IMR-90 (cell line): ENCODE data around the gene XYLB. TPM values are rescaled to one million over a fixed set of nuclear protein-coding genes. Genes with fewer than 3 reads are reported as not detected.

Source experiments
- ATAC-seq: fragments of 200-7000 bp; cut with Tn5 transposase; 2 replicates; pipeline ENCODE4 v1.9.1; 2020; ENCODE audit warnings: low read depth, mild to moderate bottlenecking, moderate library complexity
- BruUV-seq: library from RNA; stranded (reverse); fragments of 400-500 nt; replicated peaks from 2 replicates; lab custom pipeline; 2021; lab: Mats Ljungman, UMichigan
- CTCF ChIA-PET: fragments of 300-600 bp; formaldehyde crosslinking; extraction: SDS; loops from one replicate; lab custom pipeline; 2021; ENCODE audit warnings: antibody characterized with exemption; lab: Yijun Ruan, JAX
- POLR2A ChIA-PET: fragments of 300-600 bp; sonication (Branson Sonifier 250); formaldehyde crosslinking; loops from one replicate; lab custom pipeline; 2022; ENCODE audit warnings: antibody characterized with exemption; ENCODE audit not compliant: unreplicated experiment; lab: Charles Lee
- DNase-seq: peaks from one replicate; pipeline ENCODE4 v3.0.0; 2013
- H2AFZ ChIP-seq: replicated peaks from 2 replicates; pipeline ENCODE3; 2013; ENCODE audit warnings: low read length, mild to moderate bottlenecking; ENCODE audit not compliant: poor library complexity
- H2AK5ac ChIP-seq: 2 replicates; pipeline ENCODE4 v1.6.1; 2013; ENCODE audit warnings: low read depth, low read length, inconsistent platforms
- H2AK9ac ChIP-seq: replicated peaks from 2 replicates; pipeline ENCODE3; 2013; ENCODE audit warnings: mild to moderate bottlenecking, low read depth, low read length, moderate library complexity; ENCODE audit not compliant: poor library complexity
- H2BK120ac ChIP-seq: 2 replicates; pipeline ENCODE4 v1.6.1; 2013; ENCODE audit warnings: low read depth, low read length, inconsistent platforms
- H2BK15ac ChIP-seq: 3 replicates; pipeline ENCODE4 v1.6.1; 2013; ENCODE audit warnings: low read depth, low read length, inconsistent platforms
- H2BK20ac ChIP-seq: 2 replicates; pipeline ENCODE4 v1.6.1; 2013; ENCODE audit warnings: low read depth, mild to moderate bottlenecking, inconsistent platforms, low read length, moderate library complexity
- H2BK5ac ChIP-seq: 2 replicates; pipeline ENCODE4 v1.6.1; 2013; ENCODE audit warnings: mild to moderate bottlenecking, low read depth, low read length, inconsistent platforms; ENCODE audit not compliant: poor library complexity, severe bottlenecking
- H3K14ac ChIP-seq: replicated peaks from 2 replicates; pipeline ENCODE4 v1.6.1; 2013; ENCODE audit warnings: low read depth, low read length, inconsistent platforms
- H3K18ac ChIP-seq: 2 replicates; pipeline ENCODE4 v1.6.1; 2013; ENCODE audit warnings: low read depth, low read length, control low read depth
- H3K23ac ChIP-seq: 2 replicates; pipeline ENCODE4 v1.6.1; 2013; ENCODE audit warnings: low read depth, low read length, inconsistent platforms
- H3K27ac ChIP-seq: 2 replicates; pipeline ENCODE4 v1.5.1; 2013; ENCODE audit warnings: mild to moderate bottlenecking, control low read depth, low read length; ENCODE audit not compliant: insufficient read depth
- H3K27me3 ChIP-seq: 2 replicates; pipeline ENCODE4 v1.6.1; 2013; ENCODE audit warnings: low read length; ENCODE audit not compliant: control insufficient read depth, insufficient read depth
- H3K36me3 ChIP-seq: 2 replicates; pipeline ENCODE4 v1.6.1; 2013; ENCODE audit warnings: low read length, mixed read lengths; ENCODE audit not compliant: control insufficient read depth, insufficient read depth
- H3K4ac ChIP-seq: 2 replicates; pipeline ENCODE4 v1.6.1; 2013; ENCODE audit warnings: low read depth, low read length, inconsistent platforms
- H3K4me1 ChIP-seq: 2 replicates; pipeline ENCODE4 v1.6.1; 2013; ENCODE audit warnings: low read length, mixed read lengths; ENCODE audit not compliant: control insufficient read depth, insufficient read depth
- H3K4me2 ChIP-seq: 2 replicates; pipeline ENCODE4 v1.6.1; 2013; ENCODE audit warnings: low read depth, mild to moderate bottlenecking, control low read depth, low read length, moderate library complexity
- H3K4me3 ChIP-seq: 2 replicates; pipeline ENCODE4 v1.5.1; 2013; ENCODE audit warnings: low read depth, mild to moderate bottlenecking, control low read depth, low read length, moderate library complexity; ENCODE audit not compliant: insufficient read depth
- H3K56ac ChIP-seq: 2 replicates; pipeline ENCODE4 v1.6.1; 2013; ENCODE audit warnings: low read length, inconsistent platforms; ENCODE audit not compliant: insufficient read depth; ENCODE audit errors: extremely low read depth
- H3K79me1 ChIP-seq, 2 experiments: 2 replicates each; pipeline ENCODE4 v1.6.1; 2013; ENCODE audit warnings: low read length in 2 of 2, inconsistent platforms in 1 of 2, low read depth in 1 of 2
- H3K9ac ChIP-seq: 2 replicates; pipeline ENCODE4 v1.6.1; 2013; ENCODE audit warnings: low read depth, low read length, control low read depth
- H3K9me1 ChIP-seq: 2 replicates; pipeline ENCODE4 v1.6.1; 2013; ENCODE audit warnings: low read length, inconsistent platforms; ENCODE audit not compliant: insufficient read depth
- H3K9me3 ChIP-seq: 2 replicates; pipeline ENCODE4 v1.6.1; 2013; ENCODE audit warnings: low read length; ENCODE audit not compliant: control insufficient read depth, insufficient read depth
- H4K20me1 ChIP-seq: 2 replicates; pipeline ENCODE4 v1.6.1; 2013; ENCODE audit warnings: low read length, inconsistent platforms; ENCODE audit not compliant: insufficient read depth
- H4K5ac ChIP-seq: 2 replicates; pipeline ENCODE4 v1.6.1; 2013; ENCODE audit warnings: mild to moderate bottlenecking, low read depth, low read length, control low read depth
- H4K8ac ChIP-seq, 2 experiments: 2 replicates each; pipeline ENCODE4 v1.6.1; 2013; ENCODE audit warnings: low read depth in 2 of 2, low read length in 2 of 2, control low read depth in 1 of 2, inconsistent platforms in 1 of 2
- H4K91ac ChIP-seq: 2 replicates; pipeline ENCODE4 v1.6.1; 2013; ENCODE audit warnings: low read depth, low read length, inconsistent platforms; ENCODE audit not compliant: insufficient read depth
- BHLHE40 ChIP-seq: fragments of 150-350 bp; IDR thresholded peaks from 2 replicates; pipeline ENCODE4 v1.6.1; 2016; ENCODE audit warnings: mild to moderate bottlenecking, low read depth, low read length
- CEBPB ChIP-seq: IDR thresholded peaks from 2 replicates; pipeline ENCODE4 v1.6.1; 2012; ENCODE audit warnings: low read depth, low read length, improper control_type of control experiment
- CHD1 ChIP-seq: IDR thresholded peaks from 2 replicates; pipeline ENCODE4 v1.6.1; 2012; ENCODE audit warnings: low read depth, low read length, improper control_type of control experiment
- ELK1 ChIP-seq: fragments of 150-350 bp; IDR thresholded peaks from 2 replicates; pipeline ENCODE4 v1.6.1; 2016; ENCODE audit warnings: low read depth, mild to moderate bottlenecking, low read length, moderate library complexity, borderline replicate concordance
- FOS ChIP-seq: fragments of 150-350 bp; IDR thresholded peaks from 2 replicates; pipeline ENCODE4 v1.6.1; 2016; ENCODE audit warnings: low read depth, low read length
- MAFK ChIP-seq: IDR thresholded peaks from 2 replicates; pipeline ENCODE4 v1.6.1; 2012; ENCODE audit warnings: low read depth, low read length, improper control_type of control experiment
- MAZ ChIP-seq: IDR thresholded peaks from 2 replicates; pipeline ENCODE4 v1.6.1; 2012; ENCODE audit warnings: low read depth, mild to moderate bottlenecking, low read length, improper control_type of control experiment, moderate library complexity, borderline replicate concordance
- MXI1 ChIP-seq: IDR thresholded peaks from 2 replicates; pipeline ENCODE4 v1.6.1; 2012; ENCODE audit warnings: low read depth, mild to moderate bottlenecking, low read length, moderate library complexity, borderline replicate concordance
- NFE2L2 ChIP-seq: fragments of 150-350 bp; IDR thresholded peaks from 2 replicates; pipeline ENCODE4 v1.6.1; 2016; ENCODE audit warnings: low read depth, mild to moderate bottlenecking, low read length
- POLR2A ChIP-seq: IDR thresholded peaks from 2 replicates; pipeline ENCODE4 v1.6.1; 2012; ENCODE audit warnings: mild to moderate bottlenecking, low read depth, low read length
- RAD21 ChIP-seq: IDR thresholded peaks from 2 replicates; pipeline ENCODE4 v1.6.1; 2012; ENCODE audit warnings: low read length, improper control_type of control experiment
- RCOR1 ChIP-seq: IDR thresholded peaks from 2 replicates; pipeline ENCODE4 v1.6.1; 2012; ENCODE audit warnings: mild to moderate bottlenecking, low read length, improper control_type of control experiment; ENCODE audit not compliant: insufficient replicate concordance
- RFX5 ChIP-seq: IDR thresholded peaks from 2 replicates; pipeline ENCODE4 v1.8.0; 2012; ENCODE audit warnings: low read depth, mild to moderate bottlenecking, low read length, moderate library complexity
- SMC3 ChIP-seq: fragments of 150-350 bp; IDR thresholded peaks from 2 replicates; pipeline ENCODE4 v1.6.1; 2016; ENCODE audit warnings: low read depth, mild to moderate bottlenecking, antibody characterized with exemption, low read length, moderate library complexity
- WGBS, 2 experiments: methylation state at CpG; one replicate each; pipeline versions ENCODE4 v1.1.5 to v1.1.7; 2013; ENCODE audit warnings: missing lambda C conversion rate in 2 of 2; ENCODE audit not compliant: insufficient read length in 1 of 2; ENCODE audit errors: extremely low coverage in 2 of 2; 5-methylcytosine and 5-hydroxymethylcytosine counted together
- dilution Hi-C: fragments of 300-500 bp; cut with HindIII; formaldehyde crosslinking; loops from one replicate; pipeline ENCODE4 v1.14.3; 2018; ENCODE audit warnings: low sequenced_read_pairs; ENCODE audit not compliant: unreplicated experiment
- in situ Hi-C: fragments of 300-500 bp; cut with MboI; formaldehyde crosslinking; loops from 3 replicates; pipeline ENCODE4 v1.14.3; 2019; ENCODE audit warnings: low sequenced_read_pairs, inconsistent platforms, mixed read lengths
- intact Hi-C: fragments of 100-400 bp; cut with micrococcal nuclease; formaldehyde crosslinking; loops from 2 replicates; pipeline ENCODE4 v1.10.0; 2022
- polyA plus RNA-seq, 3 experiments: library from polyadenylated mRNA; depleted of rRNA; stranded (reverse); fragments of >200 nt; gene quantifications; 2 replicates each; pipeline ENCODE4 v1.2.3, GENCODE V29; 2012; ENCODE audit warnings: low replicate concordance in 1 of 3
- total RNA-seq: library from RNA; depleted of rRNA; stranded (reverse); fragments of >200 nt; gene quantifications from 2 replicates; pipeline ENCODE4 v1.2.3, GENCODE V29; 2012
- TF ChIP-seq, protein P1 (sequence below): conservative IDR thresholded peaks from 2 replicates; pipeline ENCODE4 v1.5.1; 2012; ENCODE audit warnings: mild to moderate bottlenecking, low read depth, low read length, improper control_type of control experiment
- TF ChIP-seq, protein P2 (sequence below): fragments of 150-350 bp; IDR thresholded peaks from 2 replicates; pipeline ENCODE4 v1.6.1; 2017; ENCODE audit warnings: mild to moderate bottlenecking, antibody characterized with exemption, low read length, low read depth

XYLB gene
- total and polyA plus RNA-seq, 2 of the 4 experiments (the other 2 are of a cell fraction), result 3.0 to 3.4 TPM

GRCh38 chr3:38361496-38361895 lies 14.9 kb downstream of the XYLB start:
- Histone ChIP-seq H3K56ac (no peak overlapping the region), H4K91ac (no peak overlapping the region), H3K4me1 (no peaks in the 10 kb centered on the region), H3K79me1 (no peaks in the 10 kb centered on the region), H2AFZ (no peak overlapping the region), H3K23ac (no peak overlapping the region), H3K9ac (no peak overlapping the region), H3K4me3 (no peak overlapping the region), H2BK120ac (no peak overlapping the region), H3K36me3 (peaks cover 5% of the 10 kb centered on the region), H4K5ac (no peak overlapping the region), H3K14ac (no peak overlapping the region), H2AK5ac (no peak overlapping the region), H3K27ac (no peak overlapping the region), H3K9me1 (no peaks in the 10 kb centered on the region), H4K20me1 (no peaks in the 10 kb centered on the region), H3K27me3 (no peaks in the 10 kb centered on the region), H3K4ac (no peak overlapping the region), H2BK5ac (no peak overlapping the region), H2BK20ac (no peak overlapping the region), H2AK9ac (no peak overlapping the region), H4K8ac (no peak overlapping the region), H2BK15ac (no peak overlapping the region), H3K4me2 (no peak overlapping the region), H3K18ac (no peak overlapping the region), H3K9me3 (no peaks in the 10 kb centered on the region)
- ChIA-PET POLR2A (no interaction called here), CTCF (no interaction called here)
- intact Hi-C loops, result no loop called here
- DNase-seq, result no peak
- dilution Hi-C loops, result loop anchor here (25.0 kb wide), 1 partner anchor 126 kb away; the partner anchor contains the start of gene EXOG
- no TSS peak for BruUV-seq
- TF ChIP-seq RFX5, result no peak
- TF ChIP-seq CEBPB, result no peak
- TF ChIP-seq NFE2L2, result no peak
- TF ChIP-seq RCOR1, result no peak
- TF ChIP-seq RAD21, result no peak
- no peak for TF ChIP-seq MAZ
- TF ChIP-seq, protein P1, sequence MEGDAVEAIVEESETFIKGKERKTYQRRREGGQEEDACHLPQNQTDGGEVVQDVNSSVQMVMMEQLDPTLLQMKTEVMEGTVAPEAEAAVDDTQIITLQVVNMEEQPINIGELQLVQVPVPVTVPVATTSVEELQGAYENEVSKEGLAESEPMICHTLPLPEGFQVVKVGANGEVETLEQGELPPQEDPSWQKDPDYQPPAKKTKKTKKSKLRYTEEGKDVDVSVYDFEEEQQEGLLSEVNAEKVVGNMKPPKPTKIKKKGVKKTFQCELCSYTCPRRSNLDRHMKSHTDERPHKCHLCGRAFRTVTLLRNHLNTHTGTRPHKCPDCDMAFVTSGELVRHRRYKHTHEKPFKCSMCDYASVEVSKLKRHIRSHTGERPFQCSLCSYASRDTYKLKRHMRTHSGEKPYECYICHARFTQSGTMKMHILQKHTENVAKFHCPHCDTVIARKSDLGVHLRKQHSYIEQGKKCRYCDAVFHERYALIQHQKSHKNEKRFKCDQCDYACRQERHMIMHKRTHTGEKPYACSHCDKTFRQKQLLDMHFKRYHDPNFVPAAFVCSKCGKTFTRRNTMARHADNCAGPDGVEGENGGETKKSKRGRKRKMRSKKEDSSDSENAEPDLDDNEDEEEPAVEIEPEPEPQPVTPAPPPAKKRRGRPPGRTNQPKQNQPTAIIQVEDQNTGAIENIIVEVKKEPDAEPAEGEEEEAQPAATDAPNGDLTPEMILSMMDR, result no peak
- no peak for TF ChIP-seq MAFK
- TF ChIP-seq CHD1, result no peak
- TF ChIP-seq, protein P2, sequence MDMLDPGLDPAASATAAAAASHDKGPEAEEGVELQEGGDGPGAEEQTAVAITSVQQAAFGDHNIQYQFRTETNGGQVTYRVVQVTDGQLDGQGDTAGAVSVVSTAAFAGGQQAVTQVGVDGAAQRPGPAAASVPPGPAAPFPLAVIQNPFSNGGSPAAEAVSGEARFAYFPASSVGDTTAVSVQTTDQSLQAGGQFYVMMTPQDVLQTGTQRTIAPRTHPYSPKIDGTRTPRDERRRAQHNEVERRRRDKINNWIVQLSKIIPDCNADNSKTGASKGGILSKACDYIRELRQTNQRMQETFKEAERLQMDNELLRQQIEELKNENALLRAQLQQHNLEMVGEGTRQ, result no peak
- TF ChIP-seq SMC3, result no peak
- no peak for TF ChIP-seq POLR2A
- no peak for TF ChIP-seq BHLHE40
- TF ChIP-seq ELK1, result no peak
- TF ChIP-seq MXI1, result no peak
- no peak for TF ChIP-seq FOS
- 100% methylated on average over 1 of the region's 4 CpGs; no CpG with 5 or more reads in 1 of the 2 experiments for WGBS, 2 experiments
- no peak for ATAC-seq
- in situ Hi-C loops, result no loop called here
